Stimulated activated CD4-positive, alpha-beta T cell treated with anti-CD3 and anti-CD28 coated beads, Interleukin-4, amount 100 ng/mL, for 4 hours (primary cell): Measurements from ENCODE around the gene UVRAG.

Experiments
- DNase-seq, 2 experiments: peaks; one replicate each; pipeline ENCODE4 v3.0.0-alpha.2; 2020

UVRAG gene

GRCh38 chr11:76124905-76125770 lies 310.1 kb downstream of the UVRAG start:
- DNase-seq: no peak

GRCh38 chr11:76129729-76130128 lies 314.7 kb downstream of the UVRAG start:
- no peak for DNase-seq

- DNase-seq: no peak
Observed at GRCh38 chr11:76131142-76131541, 316.1 kb downstream of the UVRAG start.

GRCh38 chr11:76131671-76132631 lies 316.9 kb downstream of the UVRAG start:
- no peak for DNase-seq

- no peak for DNase-seq
Observed at GRCh38 chr11:76134239-76134638, 319.2 kb downstream of the UVRAG start.

GRCh38 chr11:76135491-76135890 lies 320.5 kb downstream of the UVRAG start:
- DNase-seq: no peak

GRCh38 chr11:76139314-76139713 lies 324.3 kb downstream of the UVRAG start:
- no peak for DNase-seq

- no peak for DNase-seq
Observed at GRCh38 chr11:76140912-76141574, 326.0 kb downstream of the UVRAG start.

- DNase-seq: no peak
Observed at GRCh38 chr11:76141901-76142588, 327.0 kb downstream of the UVRAG start.

GRCh38 chr11:76143274-76143673 lies 328.3 kb downstream of the UVRAG start:
- no peak for DNase-seq

- DNase-seq: no peak
Observed at GRCh38 chr11:76147106-76147740, 332.2 kb downstream of the UVRAG start.

- DNase-seq: no peak
Observed at GRCh38 chr11:76148231-76148630, 333.2 kb downstream of the UVRAG start.

- DNase-seq: no peak
Observed at GRCh38 chr11:76148941-76149613, 334.1 kb downstream of the UVRAG start.

GRCh38 chr11:76149713-76150112 lies 334.7 kb downstream of the UVRAG start:
- no peak for DNase-seq

GRCh38 chr11:76150141-76150540 lies 335.1 kb downstream of the UVRAG start:
- DNase-seq: no peak

- no peak for DNase-seq
Observed at GRCh38 chr11:76151556-76152085, 336.6 kb downstream of the UVRAG start.

GRCh38 chr11:76152086-76152681 lies 337.2 kb downstream of the UVRAG start:
- peak; percentile 75 to 81 for DNase-seq

- no peak for DNase-seq
Observed at GRCh38 chr11:76152741-76153570, 337.9 kb downstream of the UVRAG start.

- no peak for DNase-seq
Observed at GRCh38 chr11:76153571-76153923, 338.5 kb downstream of the UVRAG start.
